Neural progenitor cell (in vitro differentiated cells): ENCODE measurements around the gene SLC25A42.

Source experiments
- EZH2 ChIP-seq: fragments of 200-600 bp; sonication (generic); IDR thresholded peaks from 2 replicates; pipeline ENCODE4 v1.6.1; 2017; ENCODE audit warnings: antibody characterized with exemption, mild to moderate bottlenecking, moderate library complexity
- TF ChIP-seq, protein P1 (sequence below): fragments of 200-600 bp; sonication (generic); IDR thresholded peaks from 2 replicates; pipeline ENCODE4 v1.5.1; 2017; ENCODE audit warnings: antibody characterized with exemption, mild to moderate bottlenecking

DNA sequence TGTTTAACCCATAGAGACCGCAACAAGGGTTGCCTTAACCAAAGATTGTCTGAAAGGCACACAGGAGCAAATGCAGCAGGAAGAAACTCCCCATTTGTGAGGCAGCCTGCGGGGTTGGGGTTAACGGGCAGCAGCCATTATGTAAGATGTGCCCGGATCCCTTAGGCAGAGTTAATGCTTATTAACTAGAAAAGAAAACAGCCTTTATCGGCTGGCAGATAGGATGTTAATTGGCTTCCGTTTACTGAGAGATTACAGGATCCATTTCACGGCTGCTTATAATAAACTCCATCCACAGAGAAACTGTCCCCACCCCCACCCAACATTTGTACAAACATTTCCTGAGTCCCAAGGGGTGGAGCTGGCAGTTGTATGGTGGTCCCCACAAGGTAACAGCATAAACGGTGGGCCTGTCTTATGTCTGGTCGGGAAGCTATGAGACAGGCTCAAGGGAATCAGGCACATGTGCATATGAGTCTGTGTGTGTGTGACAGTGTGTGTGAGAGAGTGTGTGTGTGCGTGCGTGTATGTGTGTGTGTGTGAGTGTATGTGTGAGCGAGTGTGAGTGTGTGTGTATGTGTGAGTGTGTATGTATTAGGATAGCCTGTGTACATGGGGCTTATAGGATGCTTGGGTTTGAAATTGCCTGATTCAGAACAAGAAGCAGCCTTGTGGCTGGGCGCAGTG is 10.5 kb downstream of the SLC25A42 start:
- TF ChIP-seq, protein P1, sequence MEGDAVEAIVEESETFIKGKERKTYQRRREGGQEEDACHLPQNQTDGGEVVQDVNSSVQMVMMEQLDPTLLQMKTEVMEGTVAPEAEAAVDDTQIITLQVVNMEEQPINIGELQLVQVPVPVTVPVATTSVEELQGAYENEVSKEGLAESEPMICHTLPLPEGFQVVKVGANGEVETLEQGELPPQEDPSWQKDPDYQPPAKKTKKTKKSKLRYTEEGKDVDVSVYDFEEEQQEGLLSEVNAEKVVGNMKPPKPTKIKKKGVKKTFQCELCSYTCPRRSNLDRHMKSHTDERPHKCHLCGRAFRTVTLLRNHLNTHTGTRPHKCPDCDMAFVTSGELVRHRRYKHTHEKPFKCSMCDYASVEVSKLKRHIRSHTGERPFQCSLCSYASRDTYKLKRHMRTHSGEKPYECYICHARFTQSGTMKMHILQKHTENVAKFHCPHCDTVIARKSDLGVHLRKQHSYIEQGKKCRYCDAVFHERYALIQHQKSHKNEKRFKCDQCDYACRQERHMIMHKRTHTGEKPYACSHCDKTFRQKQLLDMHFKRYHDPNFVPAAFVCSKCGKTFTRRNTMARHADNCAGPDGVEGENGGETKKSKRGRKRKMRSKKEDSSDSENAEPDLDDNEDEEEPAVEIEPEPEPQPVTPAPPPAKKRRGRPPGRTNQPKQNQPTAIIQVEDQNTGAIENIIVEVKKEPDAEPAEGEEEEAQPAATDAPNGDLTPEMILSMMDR, result no peak
- TF ChIP-seq EZH2, result no peak
